Heart left ventricle (tissue), 16 donors: ENCODE measurements around the gene PITHD1. TPM values are rescaled to one million over a fixed set of nuclear protein-coding genes. Genes with fewer than 3 reads are reported as not detected.
A peak's percentile ranks its signal among the peaks of the same experiment; 100 is the strongest.
"Not testable (repeated sequence)": the region's sequence is repeated elsewhere in the genome, so short reads cannot be mapped to it uniquely, and the experiment has no call there.

Experiments used
- ATAC-seq, 4 donors: fragments of 200-7000 bp; cut with Tn5 transposase; one replicate each; pipeline ENCODE4 v1.9.1; 2020 to 2022; ENCODE audit warnings: moderate library complexity in 4 of 4, mild to moderate bottlenecking in 3 of 4, moderate number of reproducible peaks in 1 of 4
- DNase-seq, 5 donors: peaks; one replicate each; pipeline ENCODE4 v3.0.0-alpha.2; 2020
- H3K27ac ChIP-seq, 12 donors: fragments of 200-600 bp; sonication (generic) in 4 of 12; one replicate each; pipeline versions ENCODE4 v1.5.0 to v1.8.0; 2016 to 2022; ENCODE audit warnings: mild to moderate bottlenecking in 2 of 12
- H3K27me3 ChIP-seq, 9 donors: fragments of 200-600 bp; sonication (generic) in 2 of 9; one replicate each; pipeline versions ENCODE4 v1.5.1 to v1.8.0; 2016 to 2022; ENCODE audit warnings: mild to moderate bottlenecking in 3 of 9
- H3K36me3 ChIP-seq, 9 donors: fragments of 200-600 bp; sonication (generic) in 2 of 9; one replicate each; pipeline versions ENCODE4 v1.5.0 to v1.8.0; 2018 to 2022; ENCODE audit warnings: mild to moderate bottlenecking in 2 of 9
- H3K4me1 ChIP-seq, 12 donors: fragments of 200-600 bp; sonication (generic) in 4 of 12; one replicate each; pipeline versions ENCODE4 v1.5.0 to v1.8.0; 2016 to 2022; ENCODE audit warnings: mild to moderate bottlenecking in 3 of 12
- H3K4me3 ChIP-seq, 12 donors: fragments of 200-600 bp; sonication (generic) in 4 of 12; one replicate each; pipeline versions ENCODE4 v1.5.0 to v1.8.0; 2017 to 2022; ENCODE audit warnings: mild to moderate bottlenecking in 9 of 12, moderate library complexity in 4 of 12
- H3K9me3 ChIP-seq, 12 donors: fragments of 200-600 bp; sonication (generic) in 4 of 12; one replicate each; pipeline versions ENCODE4 v1.5.0 to v1.8.0; 2016 to 2022; ENCODE audit warnings: mild to moderate bottlenecking in 1 of 12
- POLR2A ChIP-seq, 2 donors: fragments of 450-650 bp; IDR thresholded peaks; one replicate each; pipeline ENCODE4 v1.6.1; 2017; ENCODE audit warnings: antibody characterized with exemption in 2 of 2, mild to moderate bottlenecking in 2 of 2, moderate library complexity in 2 of 2
- WGBS, 4 donors: extraction: QIAGEN DNeasy Blood & Tissue Kit in 2 of 4; methylation state at CpG; one replicate each; pipeline versions ENCODE4 v1.1.5 to v1.1.7; 2013 to 2018; 5-methylcytosine and 5-hydroxymethylcytosine counted together
- intact Hi-C, 10 donors: fragments of 100-400 bp; cut with DNase I; formaldehyde crosslinking; loops; one replicate each; pipeline versions ENCODE4 v1.11.1 to v1.14.2; 2022
- long read RNA-seq, 3 donors: library from polyadenylated mRNA; unstranded; transcript quantifications; one replicate each; pipeline ENCODE4 v2.0.0, GENCODE V29; 2020 to 2021
- polyA plus RNA-seq, 2 donors: library from polyadenylated mRNA; stranded (reverse); fragments of 200-250 nt; gene quantifications; one replicate each; pipeline ENCODE4 v1.2.3, GENCODE V29; 2013
- total RNA-seq, 9 donors: library from RNA; depleted of rRNA in 2 of 9; stranded (reverse); fragments of >200 nt in 2 of 9; fragmentation: NEBNext Ultra II Directional in 3 of 9; extraction: Animal tissue kit (Norgen Biotek cat#: 25700) in 3 of 9; gene quantifications; one replicate each; pipeline versions ENCODE4 v1.1.0 to v1.2.4, GENCODE V29; 2016 to 2023
- TF ChIP-seq, protein P1 (sequence below), 12 donors: fragments of 200-600 bp; sonication (generic) in 4 of 12; IDR thresholded peaks; one replicate each; pipeline versions ENCODE4 v1.5.0 to v1.8.0; 2018 to 2022; ENCODE audit warnings: antibody characterized with exemption in 12 of 12, mild to moderate bottlenecking in 5 of 12
- donor health status: ischemic (EF 13 %, LVEDD 7.1; RV severe dilation, severe dysfunction).
- donor health status: healthy with polysubstance abuse.
- donor health status: DM: no; HTN: yes; CAD: no.
- donor health status: DM: no; HTN: no; CAD: no.
- donor health status: ischemic (EF 25% LVEDD 6.9; RV normal size, moderate dysfunction).
- donor health status: ischemic (EF 25% LVEDD 5.7; RV mildly dilated, moderate dysfunction).
- donor health status: healthy.
- donor health status: DM: yes; HTN: yes; CAD: no.
- donor health status: ischemic (EF 35%, LVEDD 5.7; RV mildly dilated, moderate dysfunction).
- donor health status: nonischemic (EF 11% LVEDD 7.7; RV severe dilation, severe dysfunction).
- donor health status: DM: yes; HTN: yes; CAD: no.
- donor health status: PGD.
- donor health status: ischemic (EF 29% LVEDD 5.4; RV normal size, mild dysfunction).
- donor health status: nonischemic (EF 23%, LVEDD 6.1; RV moderate dilation, normal function).

Gene PITHD1, protein sequence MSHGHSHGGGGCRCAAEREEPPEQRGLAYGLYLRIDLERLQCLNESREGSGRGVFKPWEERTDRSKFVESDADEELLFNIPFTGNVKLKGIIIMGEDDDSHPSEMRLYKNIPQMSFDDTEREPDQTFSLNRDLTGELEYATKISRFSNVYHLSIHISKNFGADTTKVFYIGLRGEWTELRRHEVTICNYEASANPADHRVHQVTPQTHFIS
- total RNA-seq = 10 to 100 TPM; 34.8 to 59.2 (median 46.2) TPM
- polyA plus RNA-seq = 10 to 100 TPM; 31.8 to 86.4 TPM
- long read RNA-seq, donor 1, transcript PITHD1-201 (6 exons, 1,603 nt) = major isoform, 44 of 52 reads
- long read RNA-seq, donor 1, partial matches to known transcripts = 0 of 52 reads
- long read RNA-seq, donor 1, other reads (novel, unspliced or antisense) = 8 of 52 reads
- long read RNA-seq, donor 2, transcript PITHD1-201 (6 exons, 1,603 nt) = major isoform, 146 of 155 reads
- long read RNA-seq, donor 2, partial matches to known transcripts = 2 of 155 reads
- long read RNA-seq, donor 2, other reads (novel, unspliced or antisense) = 7 of 155 reads
- long read RNA-seq, donor 3, transcript PITHD1-201 (6 exons, 1,603 nt) = major isoform, 54 of 59 reads
- long read RNA-seq, donor 3, partial matches to known transcripts = 0 of 59 reads
- long read RNA-seq, donor 3, other reads (novel, unspliced or antisense) = 5 of 59 reads

GRCh38 chr1:23777979-23778814 is at the start of gene PITHD1:
TSS of gene PITHD1 (plus strand) at chr1:23778418. CDS start at chr1:23778516, 98 bp downstream.
- intact Hi-C loops = loop anchor here in 6 of 10 donors (5.0 to 10.0 kb wide), 4 partner anchors 47 to 137 kb away; partner anchors contain the start of genes FUCA1 (in 4 of the 6), CNR2 (in 1 of the 6) and HMGCL (in 1 of the 6)
- peaks cover 0 to 38% (median 27%) of the 10 kb centered on the region in 9 donors for H3K36me3 ChIP-seq
- DNase-seq (peak; percentile 78 to 90 (median 82)), ATAC-seq (peak; percentile 87 to 94 (median 90))
- H3K4me3 ChIP-seq = peak within 1 kb of the TSS; percentile 66 to 100 (median 93)
- peaks cover 4 to 44% (median 30%) of the 10 kb centered on the region in 12 donors for H3K4me1 ChIP-seq
- 0 to 1% (median 0%) methylated on average over 32 to 91 of the region's 91 CpGs for WGBS, 4 donors
- peak within 1 kb of the TSS; percentile 7 to 97 (median 89) for H3K27ac ChIP-seq
- no peaks in the 10 kb centered on the region for H3K27me3 ChIP-seq
- no peaks in the 10 kb centered on the region for H3K9me3 ChIP-seq
- TF ChIP-seq POLR2A (IDR thresholded peaks at IDR 0.05) = peak; percentile 83 to 89
- TF ChIP-seq, protein P1, sequence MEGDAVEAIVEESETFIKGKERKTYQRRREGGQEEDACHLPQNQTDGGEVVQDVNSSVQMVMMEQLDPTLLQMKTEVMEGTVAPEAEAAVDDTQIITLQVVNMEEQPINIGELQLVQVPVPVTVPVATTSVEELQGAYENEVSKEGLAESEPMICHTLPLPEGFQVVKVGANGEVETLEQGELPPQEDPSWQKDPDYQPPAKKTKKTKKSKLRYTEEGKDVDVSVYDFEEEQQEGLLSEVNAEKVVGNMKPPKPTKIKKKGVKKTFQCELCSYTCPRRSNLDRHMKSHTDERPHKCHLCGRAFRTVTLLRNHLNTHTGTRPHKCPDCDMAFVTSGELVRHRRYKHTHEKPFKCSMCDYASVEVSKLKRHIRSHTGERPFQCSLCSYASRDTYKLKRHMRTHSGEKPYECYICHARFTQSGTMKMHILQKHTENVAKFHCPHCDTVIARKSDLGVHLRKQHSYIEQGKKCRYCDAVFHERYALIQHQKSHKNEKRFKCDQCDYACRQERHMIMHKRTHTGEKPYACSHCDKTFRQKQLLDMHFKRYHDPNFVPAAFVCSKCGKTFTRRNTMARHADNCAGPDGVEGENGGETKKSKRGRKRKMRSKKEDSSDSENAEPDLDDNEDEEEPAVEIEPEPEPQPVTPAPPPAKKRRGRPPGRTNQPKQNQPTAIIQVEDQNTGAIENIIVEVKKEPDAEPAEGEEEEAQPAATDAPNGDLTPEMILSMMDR (IDR thresholded peaks at IDR 0.05) = no peak

GRCh38 chr1:23732363-23733224 is 45.6 kb upstream of the PITHD1 start:
- no peak for ATAC-seq
- WGBS, 4 donors = 93 to 100% (median 94%) methylated on average over 10 of the region's 10 CpGs
- Histone ChIP-seq H3K36me3 (no peaks in the 10 kb centered on the region), H3K4me1 (peaks cover 0 to 16% (median 0%) of the 10 kb centered on the region in 12 donors), H3K27ac (no peak overlapping the region), H3K4me3 (no peak overlapping the region), H3K9me3 (no peaks in the 10 kb centered on the region), H3K27me3 (no peaks in the 10 kb centered on the region)
- no peak for DNase-seq
- intact Hi-C loops = no loop called here
- TF ChIP-seq, protein P1 (IDR thresholded peaks at IDR 0.05) = no peak
- no peak for TF ChIP-seq POLR2A (IDR thresholded peaks at IDR 0.05)

DNA sequence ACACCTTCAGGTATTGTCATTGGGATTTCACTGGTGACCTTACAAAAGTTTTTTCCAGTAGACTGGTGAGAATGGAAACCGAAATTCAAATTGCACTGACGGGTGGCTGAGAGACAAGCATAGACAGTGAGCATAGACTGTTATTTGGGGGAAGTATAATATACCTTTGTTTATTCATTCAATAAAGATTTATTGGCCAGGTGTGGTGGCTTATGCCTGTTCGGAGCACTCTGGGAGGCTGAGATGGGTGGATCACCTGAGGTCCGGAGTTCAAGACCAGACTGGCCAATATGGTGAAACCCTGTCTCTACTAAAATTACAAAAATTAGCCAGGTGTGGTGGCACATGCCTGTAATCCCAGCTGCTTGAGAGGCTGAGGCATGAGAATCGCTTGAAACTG is 44.9 kb upstream of the PITHD1 start:
- 97 to 99% (median 98%) methylated on average over 5 of the region's 5 CpGs for WGBS, 4 donors
- H3K27me3 ChIP-seq, H3K36me3 ChIP-seq, intact Hi-C loops, H3K4me3 ChIP-seq, H3K9me3 ChIP-seq, ATAC-seq, H3K27ac ChIP-seq, DNase-seq: not testable (repeated sequence)
- peaks cover 0 to 10% (median 0%) of the 10 kb centered on the region in 12 donors for H3K4me1 ChIP-seq
